ENCODE results near the gene ULK1.

Gene ULK1

GRCh38 chr12:131894313-131894860 lies at the start of gene ULK1:
Gene ULK1 (plus strand): TSS chr12:131894622. CDS start chr12:131895002, 380 bp downstream.
- peak; percentile 92 to 93 for DNase-seq

GRCh38 chr12:131844656-131845055 lies 49.8 kb upstream of the ULK1 start:
- DNase-seq, result no peak

- peak in 1 of 2 experiments; percentile 42 for DNase-seq
Measured at GRCh38 chr12:131845121-131845520, 49.3 kb upstream of the ULK1 start.

- DNase-seq, result no peak
Measured at GRCh38 chr12:131847456-131847855, 47.0 kb upstream of the ULK1 start.

GRCh38 chr12:131848753-131849152 lies 45.7 kb upstream of the ULK1 start:
- DNase-seq, result no peak

GRCh38 chr12:131849700-131850553 lies 44.5 kb upstream of the ULK1 start:
- DNase-seq, result no peak

- DNase-seq, result no peak
Measured at GRCh38 chr12:131850856-131851559, 43.4 kb upstream of the ULK1 start.

GRCh38 chr12:131851741-131852550 lies 42.5 kb upstream of the ULK1 start:
- no peak for DNase-seq

- DNase-seq, result no peak
Measured at GRCh38 chr12:131852551-131853299, 41.7 kb upstream of the ULK1 start.

- DNase-seq, result no peak
Measured at GRCh38 chr12:131853832-131854797, 40.3 kb upstream of the ULK1 start.

GRCh38 chr12:131854861-131855476 lies 39.5 kb upstream of the ULK1 start:
- DNase-seq, result no peak

GRCh38 chr12:131855521-131856142 lies 38.8 kb upstream of the ULK1 start:
- no peak for DNase-seq

- DNase-seq, result no peak
Measured at GRCh38 chr12:131856366-131857097, 37.9 kb upstream of the ULK1 start.

- no peak for DNase-seq
Measured at GRCh38 chr12:131857908-131858850, 36.2 kb upstream of the ULK1 start.

- DNase-seq, result peak; percentile 70 to 76
Measured at GRCh38 chr12:131860472-131861260, 33.8 kb upstream of the ULK1 start.

GRCh38 chr12:131861261-131862083 lies 33.0 kb upstream of the ULK1 start:
- no peak for DNase-seq
